K562 (cell line): ENCODE data around the gene OR2B2. TPM values are rescaled to one million over a fixed set of nuclear protein-coding genes. Genes with fewer than 3 reads are reported as not detected.

ENCODE experiments used
- ATF6 ChIP-seq: sonication (generic); formaldehyde crosslinking; IDR thresholded peaks from 2 replicates; pipeline ENCODE4 v1.4.0; 2020; ENCODE audit warnings: mild to moderate bottlenecking, missing genetic modification reagents
- CBX8 ChIP-seq: fragments of 200-600 bp; sonication (generic); IDR thresholded peaks from 2 replicates; pipeline ENCODE4 v1.6.1; 2012; ENCODE audit warnings: borderline replicate concordance, mixed run types, low read depth, mild to moderate bottlenecking, moderate library complexity, mixed read lengths, low read length, control low read depth, inconsistent platforms; ENCODE audit not compliant: poor library complexity, severe bottlenecking; ENCODE audit errors: extremely low read depth
- CHCHD3 ChIP-seq: fragments of 250-450 bp; sonication (Bioruptor Pico); IDR thresholded peaks from 2 replicates; pipeline ENCODE4 v2.1.2; 2022; ENCODE audit warnings: mild to moderate bottlenecking
- ETS2 ChIP-seq: IDR thresholded peaks from 2 replicates; pipeline ENCODE4 v1.6.1; 2016; ENCODE audit warnings: borderline replicate concordance, missing genetic modification characterization, mild to moderate bottlenecking, moderate library complexity, missing compliant biosample characterization; ENCODE audit not compliant: poor library complexity, severe bottlenecking
- EZH2 ChIP-seq: IDR thresholded peaks from 2 replicates; pipeline ENCODE4 v1.6.1; 2012; ENCODE audit warnings: low read depth, mild to moderate bottlenecking, inconsistent platforms, low read length, borderline replicate concordance
- MEF2A ChIP-seq: IDR thresholded peaks from 2 replicates; pipeline ENCODE4 v1.6.1; 2011; ENCODE audit warnings: low read depth, mild to moderate bottlenecking, low read length, moderate library complexity; ENCODE audit not compliant: control insufficient read depth
- MYNN ChIP-seq, 2 experiments: sonication (generic); formaldehyde crosslinking in 1 of 2; IDR thresholded peaks; 2 replicates each; pipeline versions ENCODE4 v1.5.0 to v1.6.1; 2016 to 2020; ENCODE audit warnings: antibody characterized with exemption in 1 of 2, missing genetic modification reagents in 1 of 2
- POU5F1 ChIP-seq: fragments of 150-350 bp; IDR thresholded peaks from 2 replicates; pipeline ENCODE4 v1.6.1; 2014; ENCODE audit warnings: borderline replicate concordance, low read length, low read depth, mild to moderate bottlenecking; ENCODE audit not compliant: partially characterized antibody
- PRPF4 ChIP-seq: fragments of 200-400 bp; formaldehyde crosslinking; IDR thresholded peaks from one replicate; pipeline ENCODE4 v1.6.1; 2017; ENCODE audit warnings: low read length, low read depth, mild to moderate bottlenecking; ENCODE audit not compliant: insufficient read depth, poor library complexity, severe bottlenecking
- PTRF ChIP-seq: fragments of 450-650 bp; IDR thresholded peaks from 2 replicates; pipeline ENCODE4 v1.6.1; 2016; ENCODE audit warnings: mild to moderate bottlenecking, missing genetic modification characterization, missing compliant biosample characterization
- RBM15 ChIP-seq: fragments of 200-400 bp; formaldehyde crosslinking; IDR thresholded peaks from 2 replicates; pipeline ENCODE4 v1.6.1; 2018; ENCODE audit warnings: mild to moderate bottlenecking, low read length, moderate library complexity; ENCODE audit not compliant: insufficient read depth
- SAFB ChIP-seq: fragments of 200-400 bp; formaldehyde crosslinking; IDR thresholded peaks from 2 replicates; pipeline ENCODE4 v1.6.1; 2017; ENCODE audit warnings: low read depth, low read length, borderline replicate concordance
- SMAD4 ChIP-seq: fragments of 250-450 bp; sonication (Bioruptor Pico); conservative IDR thresholded peaks from 2 replicates; pipeline ENCODE4 v1.8.0; 2021; ENCODE audit warnings: inconsistent platforms, mild to moderate bottlenecking, moderate library complexity
- TAF1 ChIP-seq: IDR thresholded peaks from 2 replicates; pipeline ENCODE4 v1.6.1; 2011; ENCODE audit warnings: mild to moderate bottlenecking, low read length, moderate library complexity; ENCODE audit not compliant: insufficient read depth, control insufficient read depth, severe bottlenecking; ENCODE audit errors: extremely low read depth
- XRCC3 ChIP-seq: fragments of 450-650 bp; IDR thresholded peaks from 2 replicates; pipeline ENCODE4 v1.6.1; 2017; ENCODE audit warnings: mild to moderate bottlenecking, moderate library complexity
- ZFP91 ChIP-seq: sonication (generic); formaldehyde crosslinking; IDR thresholded peaks from 2 replicates; pipeline ENCODE4 v1.8.0; 2022; ENCODE audit warnings: mild to moderate bottlenecking, missing genetic modification reagents
- ZNF282 ChIP-seq: sonication (generic); formaldehyde crosslinking; IDR thresholded peaks from 2 replicates; pipeline ENCODE4 v1.8.1; 2023; ENCODE audit warnings: missing genetic modification reagents
- ZNF57 ChIP-seq: fragments of 450-650 bp; formaldehyde crosslinking; IDR thresholded peaks from 2 replicates; pipeline ENCODE4 v1.4.0; 2020; ENCODE audit warnings: mild to moderate bottlenecking, moderate library complexity
- ZNF584 ChIP-seq: fragments of 200-800 bp; sonication (Bioruptor generic); IDR thresholded peaks from 2 replicates; pipeline ENCODE4 v1.6.1; 2016; ENCODE audit warnings: low read depth, mild to moderate bottlenecking, missing genetic modification characterization, missing compliant biosample characterization
- ZNF785 ChIP-seq: fragments of 250-450 bp; sonication (Bioruptor Pico); IDR thresholded peaks from 2 replicates; pipeline ENCODE4 v1.4.0; 2020; ENCODE audit warnings: mild to moderate bottlenecking
- polyA plus RNA-seq, 8 experiments: library from polyadenylated mRNA; depleted of rRNA in 4 of 8; stranded (reverse) in 5 of 8; unstranded in 3 of 8; fragments of >200 nt; fragmentation: Nextera tagmentation in 2 of 8; fragmentation: Illumina TruSeq in 1 of 8; extraction: Ambion mirVana in 2 of 8; extraction: Trizol in 1 of 8; gene quantifications; 2 replicates each; pipeline versions ENCODE4 v1.2.1 to v1.2.3, GENCODE V29; 2011 to 2014; ENCODE audit warnings: inconsistent platforms in 1 of 8, missing spikeins in 1 of 8
- total RNA-seq, 7 experiments: library from RNA; depleted of rRNA in 6 of 7; stranded (reverse); fragments of >200 nt in 6 of 7; fragmentation: Illumina TruSeq in 2 of 7; extraction: Trizol in 2 of 7; gene quantifications; 2 replicates each; pipeline versions ENCODE4 v1.2.1 to v1.2.3, GENCODE V29; 2011 to 2021; ENCODE audit warnings: low replicate concordance in 1 of 7
- TF ChIP-seq, protein P1 (sequence below): fragments of 250-450 bp; sonication (Bioruptor Pico); IDR thresholded peaks from 2 replicates; pipeline ENCODE4 v1.8.0; 2021; ENCODE audit warnings: mild to moderate bottlenecking, moderate library complexity

The OR2B2 gene
- total and polyA plus RNA-seq, 9 of the 15 experiments (the other 6 are each of a cell fraction or from before 2014, with no cell fraction given), result 0.24 TPM; not detected in 8

- no peak for TF ChIP-seq ATF6 (CRISPR knock-in tag)
- TF ChIP-seq POU5F1, result no peak
- TF ChIP-seq, protein P1, sequence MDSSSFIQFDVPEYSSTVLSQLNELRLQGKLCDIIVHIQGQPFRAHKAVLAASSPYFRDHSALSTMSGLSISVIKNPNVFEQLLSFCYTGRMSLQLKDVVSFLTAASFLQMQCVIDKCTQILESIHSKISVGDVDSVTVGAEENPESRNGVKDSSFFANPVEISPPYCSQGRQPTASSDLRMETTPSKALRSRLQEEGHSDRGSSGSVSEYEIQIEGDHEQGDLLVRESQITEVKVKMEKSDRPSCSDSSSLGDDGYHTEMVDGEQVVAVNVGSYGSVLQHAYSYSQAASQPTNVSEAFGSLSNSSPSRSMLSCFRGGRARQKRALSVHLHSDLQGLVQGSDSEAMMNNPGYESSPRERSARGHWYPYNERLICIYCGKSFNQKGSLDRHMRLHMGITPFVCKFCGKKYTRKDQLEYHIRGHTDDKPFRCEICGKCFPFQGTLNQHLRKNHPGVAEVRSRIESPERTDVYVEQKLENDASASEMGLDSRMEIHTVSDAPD (CRISPR knock-in tag), result no peak
- TF ChIP-seq ZNF57 (CRISPR knock-in tag), result no peak
- TF ChIP-seq ZNF282 (CRISPR knock-in tag), result no peak
- no peak for TF ChIP-seq PTRF (tag)
- TF ChIP-seq ZNF785, result no peak
- peak; percentile 60 for TF ChIP-seq TAF1
- no peak for TF ChIP-seq MYNN (IDR thresholded peaks at IDR 0.05)
- TF ChIP-seq MYNN (CRISPR knock-in tag; IDR thresholded peaks at IDR 0.05), result no peak
- no peak for TF ChIP-seq ZNF584 (CRISPR knock-in tag)
- TF ChIP-seq SMAD4, result no peak
- no peak for TF ChIP-seq CBX8
- TF ChIP-seq ETS2 (tag), result no peak
- no peak for TF ChIP-seq SAFB
- TF ChIP-seq EZH2, result no peak
- no peak for TF ChIP-seq RBM15
- TF ChIP-seq CHCHD3, result no peak
- TF ChIP-seq ZFP91 (CRISPR knock-in tag), result no peak
- peak; percentile 69 for TF ChIP-seq PRPF4
- no peak for TF ChIP-seq MEF2A
- no peak for TF ChIP-seq XRCC3
Observed at GRCh38 chr6:27867051-27867944, 44.9 kb downstream of the OR2B2 start (continued).
